Measurements from ENCODE around the gene PRDM16. TPM values are rescaled to one million over a fixed set of nuclear protein-coding genes. Genes with fewer than 3 reads are reported as not detected.

Gene PRDM16
- total RNA-seq, 1 experiment from 2014 or later: 22.3 TPM

DNA sequence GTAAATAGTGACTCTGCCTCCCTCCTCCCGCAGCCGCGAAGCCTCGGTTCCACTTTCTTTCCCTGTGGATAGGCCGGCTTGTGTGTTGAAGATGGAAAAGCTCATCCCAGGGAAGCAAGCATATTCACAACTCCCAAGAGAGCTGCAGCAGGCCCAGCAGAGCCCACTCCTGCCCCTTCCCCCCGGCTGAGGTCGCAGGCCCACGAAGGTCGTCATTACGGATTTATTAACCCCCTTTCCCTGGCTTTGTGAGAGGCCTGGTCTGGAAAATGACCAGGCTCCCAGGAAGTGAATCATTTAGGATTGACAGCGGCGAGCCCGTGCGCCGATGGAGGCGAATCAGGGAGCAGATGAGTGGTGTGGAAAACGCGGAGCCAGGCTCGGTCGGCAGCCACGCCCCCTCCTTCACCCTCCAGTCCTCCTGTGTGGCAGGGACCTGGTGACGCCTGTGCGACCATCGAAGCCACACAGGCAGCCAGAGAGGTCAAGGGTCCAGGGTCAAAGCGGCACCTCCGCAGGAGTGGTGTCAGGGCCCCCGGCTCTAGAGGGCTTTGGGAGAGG, 93.4 kb downstream of the PRDM16 start:
- BruUV-seq (replicated peaks): no TSS peak
- Histone ChIP-seq H3K36me3 (ENCODE audit: control insufficient read depth, insufficient read depth, low read length) (no peaks in the 10 kb centered on the region), H3K4me3 (ENCODE audit: low read depth in 2 of 2, low read length in 2 of 2) (no peak overlapping the region), H3K27me3 (ENCODE audit: control insufficient read depth, insufficient read depth, low read length) (no peaks in the 10 kb centered on the region), H3K4me1 (ENCODE audit: control insufficient read depth, insufficient read depth, low read length) (no peaks in the 10 kb centered on the region), H3K9me3 (ENCODE audit: control insufficient read depth, insufficient read depth, low read depth, low read length) (no peaks in the 10 kb centered on the region), H3K27ac (ENCODE audit: low read length) (no peak overlapping the region)
- ATAC-seq: no peak
- TF ChIP-seq REST (IDR thresholded peaks at IDR 0.05; ENCODE audit: insufficient read depth in 1 of 2, low read depth in 2 of 2, low read length in 1 of 2): no peak
- DNase-seq (ENCODE audit: low read depth, low spot score): no peak
- ChIA-PET CTCF (no interaction called here), POLR2A (no interaction called here)
- intact Hi-C loops (cut with micrococcal nuclease; ENCODE audit: unreplicated experiment): no loop called here
- in situ Hi-C loops (cut with HindIII; ENCODE audit: low pct_unique_long_range_greater_than_20kb, low sequenced_read_pairs): no loop called here

DNA sequence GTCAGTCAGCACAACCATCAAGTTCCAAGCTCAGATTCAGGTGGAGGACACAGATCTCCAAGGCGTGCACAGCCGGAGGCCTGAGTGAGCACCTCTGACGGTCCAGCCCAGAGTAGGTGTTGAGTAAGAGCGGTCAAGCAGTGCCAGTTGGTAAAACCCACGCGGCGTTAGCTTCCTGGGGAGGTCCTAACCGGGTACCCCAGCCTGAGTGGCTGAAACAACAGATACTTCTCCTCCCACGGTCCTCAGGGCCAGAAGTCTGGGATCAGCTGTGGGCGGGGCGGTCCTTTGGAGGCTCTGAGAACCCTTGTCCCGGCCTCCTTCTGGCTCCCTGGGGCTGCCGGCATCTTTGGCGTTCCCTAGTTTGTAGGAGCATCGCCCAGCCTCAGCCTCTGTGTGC, 94.4 kb downstream of the PRDM16 start:
- BruUV-seq (replicated peaks): no TSS peak
- TF ChIP-seq REST (IDR thresholded peaks at IDR 0.05; ENCODE audit: insufficient read depth in 1 of 2, low read depth in 2 of 2, low read length in 1 of 2) (no peak), TCF7L2 (IDR thresholded peaks at IDR 0.05; ENCODE audit: low read depth, low read length) (no peak), SIN3A (IDR thresholded peaks at IDR 0.05; ENCODE audit: borderline replicate concordance, insufficient read depth, low read depth, low read length) (no peak), POLR2AphosphoS5 (IDR thresholded peaks at IDR 0.05; ENCODE audit: low read depth, low read length) (no peak), CTCF (IDR thresholded peaks at IDR 0.05) (no peak)
- intact Hi-C loops (cut with micrococcal nuclease; ENCODE audit: unreplicated experiment): no loop called here
- ChIA-PET POLR2A (no interaction called here), CTCF (no interaction called here)
- H3K27me3 ChIP-seq (ENCODE audit: control insufficient read depth, insufficient read depth, low read length): no peaks in the 10 kb centered on the region
- DNase-seq (ENCODE audit: low read depth, low spot score) (no peak), ATAC-seq (no peak)
- no peaks in the 10 kb centered on the region for H3K4me1 ChIP-seq (ENCODE audit: control insufficient read depth, insufficient read depth, low read length)
- no peak overlapping the region for H3K4me3 ChIP-seq (ENCODE audit: low read depth in 2 of 2, low read length in 2 of 2)
- no peaks in the 10 kb centered on the region for H3K9me3 ChIP-seq (ENCODE audit: control insufficient read depth, insufficient read depth, low read depth, low read length)
- no peaks in the 10 kb centered on the region for H3K36me3 ChIP-seq (ENCODE audit: control insufficient read depth, insufficient read depth, low read length)
- in situ Hi-C loops (cut with HindIII; ENCODE audit: low pct_unique_long_range_greater_than_20kb, low sequenced_read_pairs): no loop called here
- H3K27ac ChIP-seq (ENCODE audit: low read length): no peak overlapping the region
